GM18517 (cell line): ENCODE data around the gene TUNAR.

Experiments used
- ATAC-seq: cut with Tn5 transposase; IDR thresholded peaks from one replicate; pipeline ENCODE4 v1.9.1; 2021; ENCODE audit warnings: mild to moderate bottlenecking, moderate library complexity; ENCODE audit not compliant: unreplicated experiment

Gene TUNAR

GRCh38 chr14:95871531-95871930, 5.1 kb upstream of the TUNAR start:
- ATAC-seq: no peak

GRCh38 chr14:95872777-95873176, 3.9 kb upstream of the TUNAR start:
- no peak for ATAC-seq

GRCh38 chr14:95875831-95876760, 536 bp upstream of the TUNAR start:
- no peak for ATAC-seq

- no peak for ATAC-seq
Observed at GRCh38 chr14:95877633-95878032, 1.0 kb downstream of the TUNAR start.

- ATAC-seq: no peak
Observed at GRCh38 chr14:95884377-95884776, 7.7 kb downstream of the TUNAR start.

- no peak for ATAC-seq
Observed at GRCh38 chr14:95885278-95885677, 8.6 kb downstream of the TUNAR start.

- ATAC-seq: no peak
Observed at GRCh38 chr14:95885866-95886265, 9.2 kb downstream of the TUNAR start.

GRCh38 chr14:95886366-95887056, 9.9 kb downstream of the TUNAR start:
- no peak for ATAC-seq

- no peak for ATAC-seq
Observed at GRCh38 chr14:95887351-95887750, 10.7 kb downstream of the TUNAR start.

GRCh38 chr14:95889236-95889979, 12.8 kb downstream of the TUNAR start:
- no peak for ATAC-seq

GRCh38 chr14:95891742-95892141, 15.1 kb downstream of the TUNAR start:
- no peak for ATAC-seq

GRCh38 chr14:95892142-95892541, 15.5 kb downstream of the TUNAR start:
- ATAC-seq: no peak

GRCh38 chr14:95895720-95896119, 19.1 kb downstream of the TUNAR start:
- ATAC-seq: no peak

- ATAC-seq: no peak
Observed at GRCh38 chr14:95896498-95897135, 20.0 kb downstream of the TUNAR start.

- no peak for ATAC-seq
Observed at GRCh38 chr14:95897280-95897679, 20.6 kb downstream of the TUNAR start.

- ATAC-seq: no peak
Observed at GRCh38 chr14:95901054-95901453, 24.4 kb downstream of the TUNAR start.

GRCh38 chr14:95902273-95902826, 25.7 kb downstream of the TUNAR start:
- no peak for ATAC-seq

GRCh38 chr14:95903165-95903564, 26.5 kb downstream of the TUNAR start:
- ATAC-seq: no peak

- ATAC-seq: no peak
Observed at GRCh38 chr14:95903616-95904107, 27.0 kb downstream of the TUNAR start.

- no peak for ATAC-seq
Observed at GRCh38 chr14:95906591-95906990, 30.0 kb downstream of the TUNAR start.
